ENCODE measurements around the gene HES1.

DNA sequence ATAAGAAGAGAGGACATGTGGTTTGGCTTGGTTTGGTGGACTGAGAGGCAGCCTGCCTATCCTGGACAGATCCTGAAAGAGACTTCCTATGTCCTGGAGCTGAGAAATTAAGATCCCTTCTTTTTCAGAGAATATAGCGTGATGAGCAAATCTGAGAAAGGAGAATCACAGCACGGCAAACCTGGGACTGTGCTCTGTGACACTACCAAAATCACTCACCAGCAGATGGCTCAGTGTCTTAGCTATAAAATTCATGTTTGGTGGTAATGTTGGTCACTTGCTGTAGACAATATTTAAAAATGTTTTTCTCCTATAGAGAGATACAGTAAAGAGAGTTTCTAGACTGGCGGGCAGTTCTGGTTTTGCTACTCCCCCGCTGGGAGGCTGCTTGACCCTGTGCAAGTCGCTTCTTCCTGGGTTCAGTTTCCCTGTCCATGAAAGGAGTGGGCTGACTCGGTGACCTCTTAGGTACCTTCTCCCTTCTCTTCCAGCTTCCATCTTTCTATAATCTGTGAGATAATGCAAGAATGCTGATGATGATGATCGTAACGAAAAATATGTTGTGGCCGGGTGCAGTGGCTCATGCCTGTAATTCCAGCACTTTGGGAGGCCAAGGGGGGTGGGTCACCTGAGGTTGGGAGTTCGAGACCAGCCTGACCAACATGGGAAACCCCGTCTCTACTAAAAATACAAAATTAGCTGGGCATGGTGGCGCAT, 7.6 kb upstream of the HES1 start:
- TF ChIP-seq, protein P1, sequence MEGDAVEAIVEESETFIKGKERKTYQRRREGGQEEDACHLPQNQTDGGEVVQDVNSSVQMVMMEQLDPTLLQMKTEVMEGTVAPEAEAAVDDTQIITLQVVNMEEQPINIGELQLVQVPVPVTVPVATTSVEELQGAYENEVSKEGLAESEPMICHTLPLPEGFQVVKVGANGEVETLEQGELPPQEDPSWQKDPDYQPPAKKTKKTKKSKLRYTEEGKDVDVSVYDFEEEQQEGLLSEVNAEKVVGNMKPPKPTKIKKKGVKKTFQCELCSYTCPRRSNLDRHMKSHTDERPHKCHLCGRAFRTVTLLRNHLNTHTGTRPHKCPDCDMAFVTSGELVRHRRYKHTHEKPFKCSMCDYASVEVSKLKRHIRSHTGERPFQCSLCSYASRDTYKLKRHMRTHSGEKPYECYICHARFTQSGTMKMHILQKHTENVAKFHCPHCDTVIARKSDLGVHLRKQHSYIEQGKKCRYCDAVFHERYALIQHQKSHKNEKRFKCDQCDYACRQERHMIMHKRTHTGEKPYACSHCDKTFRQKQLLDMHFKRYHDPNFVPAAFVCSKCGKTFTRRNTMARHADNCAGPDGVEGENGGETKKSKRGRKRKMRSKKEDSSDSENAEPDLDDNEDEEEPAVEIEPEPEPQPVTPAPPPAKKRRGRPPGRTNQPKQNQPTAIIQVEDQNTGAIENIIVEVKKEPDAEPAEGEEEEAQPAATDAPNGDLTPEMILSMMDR (IDR thresholded peaks at IDR 0.05), result no peak
- TF ChIP-seq POLR2A (IDR thresholded peaks at IDR 0.05) (no peak), EP300 (IDR thresholded peaks at IDR 0.05) (no peak)
